ENCODE data around the gene TMEM42. TPM values are rescaled to one million over a fixed set of nuclear protein-coding genes. Genes with fewer than 3 reads are reported as not detected.
"Not testable (repeated sequence)": the region's sequence is repeated elsewhere in the genome, so short reads cannot be mapped to it uniquely, and the experiment has no call there.

Gene TMEM42
- total and polyA plus RNA-seq, 2 experiments from 2014 or later: 7.4 to 13.3 TPM

DNA sequence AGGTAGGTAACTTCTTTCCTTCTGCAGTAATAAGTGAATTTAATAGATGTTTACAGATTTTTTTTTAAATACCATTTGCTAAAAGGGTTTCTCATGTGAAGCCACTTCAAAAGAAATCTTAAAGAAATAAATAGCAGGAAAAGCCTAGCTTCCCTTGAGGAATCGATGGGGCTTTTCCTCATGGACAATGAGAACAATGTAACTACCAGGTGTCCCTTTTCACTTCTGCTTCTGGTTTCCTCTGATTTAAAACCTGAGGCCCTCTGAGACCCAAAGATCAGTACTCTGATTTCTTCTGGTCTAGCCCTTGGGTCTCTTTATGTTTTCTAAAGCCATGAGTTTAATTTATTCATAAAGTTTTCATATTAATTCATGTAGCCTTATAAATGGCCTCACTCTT is 13.1 kb upstream of the TMEM42 start:
- H3K4me1 Mint-ChIP-seq: no peaks in the 10 kb centered on the region
- H3K4me3 Mint-ChIP-seq: no peak overlapping the region
- TF ChIP-seq ZNF331 (CRISPR knock-in tag; IDR thresholded peaks at IDR 0.05; ENCODE audit: low read depth): no peak
- TF ChIP-seq, protein P1, sequence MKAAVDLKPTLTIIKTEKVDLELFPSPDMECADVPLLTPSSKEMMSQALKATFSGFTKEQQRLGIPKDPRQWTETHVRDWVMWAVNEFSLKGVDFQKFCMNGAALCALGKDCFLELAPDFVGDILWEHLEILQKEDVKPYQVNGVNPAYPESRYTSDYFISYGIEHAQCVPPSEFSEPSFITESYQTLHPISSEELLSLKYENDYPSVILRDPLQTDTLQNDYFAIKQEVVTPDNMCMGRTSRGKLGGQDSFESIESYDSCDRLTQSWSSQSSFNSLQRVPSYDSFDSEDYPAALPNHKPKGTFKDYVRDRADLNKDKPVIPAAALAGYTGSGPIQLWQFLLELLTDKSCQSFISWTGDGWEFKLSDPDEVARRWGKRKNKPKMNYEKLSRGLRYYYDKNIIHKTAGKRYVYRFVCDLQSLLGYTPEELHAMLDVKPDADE (IDR thresholded peaks at IDR 0.05): no peak
- no peak for TF ChIP-seq NANOG (IDR thresholded peaks at IDR 0.05; ENCODE audit: borderline replicate concordance)
- Histone ChIP-seq H3K4me1 (ENCODE audit: insufficient read depth) (no peaks in the 10 kb centered on the region), H3K27ac (ENCODE audit: low read depth) (no peak overlapping the region), H3K36me3 (ENCODE audit: insufficient read depth) (peaks cover 34% of the 10 kb centered on the region), H3F3A (replicated peaks; ENCODE audit: low read depth) (no peaks in the 10 kb centered on the region), H3K4me2 (no peak overlapping the region), H3K79me2 (replicated peaks; ENCODE audit: insufficient read depth) (no peaks in the 10 kb centered on the region), H4K20me1 (replicated peaks; ENCODE audit: insufficient read depth) (no peaks in the 10 kb centered on the region), H3K9me2 (ENCODE audit: insufficient read depth) (no peaks in the 10 kb centered on the region), H3K4me3 (no peak overlapping the region), H3K27me3 (ENCODE audit: insufficient read depth) (no peaks in the 10 kb centered on the region), H2AFZ (no peak overlapping the region)
- DNase-seq (ENCODE audit: low spot score) (no peak), ATAC-seq (no peak)
- H3K27ac Mint-ChIP-seq: no peak overlapping the region
- peaks cover 47% of the 10 kb centered on the region for H3K36me3 Mint-ChIP-seq (ENCODE audit: low read depth)
- H3K27me3 Mint-ChIP-seq (ENCODE audit: insufficient read depth, low read depth, poor library complexity): no peaks in the 10 kb centered on the region
- H3K9me3 Mint-ChIP-seq: no peaks in the 10 kb centered on the region

- H3K79me2 ChIP-seq (replicated peaks; ENCODE audit: insufficient read depth); H3K9me3 Mint-ChIP-seq; H4K20me1 ChIP-seq (replicated peaks; ENCODE audit: insufficient read depth); H3K4me3 ChIP-seq; ATAC-seq; H2AFZ ChIP-seq; H3K4me2 ChIP-seq; H3K4me1 Mint-ChIP-seq; H3K9me2 ChIP-seq (ENCODE audit: insufficient read depth); H3F3A ChIP-seq (replicated peaks; ENCODE audit: low read depth); DNase-seq (ENCODE audit: low spot score); H3K27me3 ChIP-seq (ENCODE audit: insufficient read depth); H3K4me1 ChIP-seq (ENCODE audit: insufficient read depth); H3K27ac Mint-ChIP-seq; H3K4me3 Mint-ChIP-seq; H3K27ac ChIP-seq (ENCODE audit: low read depth); H3K27me3 Mint-ChIP-seq (ENCODE audit: insufficient read depth, low read depth, poor library complexity): not testable (repeated sequence)
- H3K36me3 ChIP-seq (ENCODE audit: insufficient read depth): peaks cover 16% of the 10 kb centered on the region
- peaks cover 26% of the 10 kb centered on the region; the same call in 2 of the 3 replicates for H3K36me3 Mint-ChIP-seq (ENCODE audit: low read depth)
Observed at GRCh38 chr3:44856663-44857062, 5.0 kb upstream of the TMEM42 start.

- no peaks in the 10 kb centered on the region for H3K27me3 ChIP-seq (ENCODE audit: insufficient read depth)
- H3K79me2 ChIP-seq (replicated peaks; ENCODE audit: insufficient read depth): no peaks in the 10 kb centered on the region
- H3K36me3 Mint-ChIP-seq (ENCODE audit: low read depth): peaks cover 8% of the 10 kb centered on the region; the same call in 2 of the 3 replicates
- no peak overlapping the region for H3K4me3 Mint-ChIP-seq
- TF ChIP-seq, protein P2, sequence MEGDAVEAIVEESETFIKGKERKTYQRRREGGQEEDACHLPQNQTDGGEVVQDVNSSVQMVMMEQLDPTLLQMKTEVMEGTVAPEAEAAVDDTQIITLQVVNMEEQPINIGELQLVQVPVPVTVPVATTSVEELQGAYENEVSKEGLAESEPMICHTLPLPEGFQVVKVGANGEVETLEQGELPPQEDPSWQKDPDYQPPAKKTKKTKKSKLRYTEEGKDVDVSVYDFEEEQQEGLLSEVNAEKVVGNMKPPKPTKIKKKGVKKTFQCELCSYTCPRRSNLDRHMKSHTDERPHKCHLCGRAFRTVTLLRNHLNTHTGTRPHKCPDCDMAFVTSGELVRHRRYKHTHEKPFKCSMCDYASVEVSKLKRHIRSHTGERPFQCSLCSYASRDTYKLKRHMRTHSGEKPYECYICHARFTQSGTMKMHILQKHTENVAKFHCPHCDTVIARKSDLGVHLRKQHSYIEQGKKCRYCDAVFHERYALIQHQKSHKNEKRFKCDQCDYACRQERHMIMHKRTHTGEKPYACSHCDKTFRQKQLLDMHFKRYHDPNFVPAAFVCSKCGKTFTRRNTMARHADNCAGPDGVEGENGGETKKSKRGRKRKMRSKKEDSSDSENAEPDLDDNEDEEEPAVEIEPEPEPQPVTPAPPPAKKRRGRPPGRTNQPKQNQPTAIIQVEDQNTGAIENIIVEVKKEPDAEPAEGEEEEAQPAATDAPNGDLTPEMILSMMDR (conservative IDR thresholded peaks at IDR 0.05; ENCODE audit: low read depth in 2 of 2): no peak
- no peak for TF ChIP-seq REST (IDR thresholded peaks at IDR 0.05; ENCODE audit: unreplicated experiment)
- TF ChIP-seq, protein P1 (IDR thresholded peaks at IDR 0.05): no peak
- TF ChIP-seq NANOG (IDR thresholded peaks at IDR 0.05; ENCODE audit: borderline replicate concordance): no peak
- TF ChIP-seq EZH2 (IDR thresholded peaks at IDR 0.05; ENCODE audit: low read depth, unreplicated experiment): no peak
- no peak for TF ChIP-seq STAT1 (IDR thresholded peaks at IDR 0.05; ENCODE audit: unreplicated experiment)
- TF ChIP-seq ZNF114 (CRISPR knock-in tag; IDR thresholded peaks at IDR 0.05): no peak
- no peak for TF ChIP-seq POLR2AphosphoS5 (IDR thresholded peaks at IDR 0.05; ENCODE audit: low read depth)
- TF ChIP-seq ZNF331 (CRISPR knock-in tag; IDR thresholded peaks at IDR 0.05; ENCODE audit: low read depth): no peak
- H3K9me2 ChIP-seq (ENCODE audit: insufficient read depth): no peaks in the 10 kb centered on the region
- no peaks in the 10 kb centered on the region for H4K20me1 ChIP-seq (replicated peaks; ENCODE audit: insufficient read depth)
- H3K4me1 ChIP-seq (ENCODE audit: insufficient read depth): peaks cover 8% of the 10 kb centered on the region; the same call in 1 of the 2 replicates
- peaks cover 11% of the 10 kb centered on the region for H3K27me3 Mint-ChIP-seq (ENCODE audit: insufficient read depth, low read depth, poor library complexity)
- no peak overlapping the region for H2AFZ ChIP-seq
- no peaks in the 10 kb centered on the region for H3K9me3 Mint-ChIP-seq
- no peak overlapping the region for H3K4me2 ChIP-seq
- H3K27ac ChIP-seq (ENCODE audit: low read depth): no peak overlapping the region
- no peak for DNase-seq (ENCODE audit: low spot score)
- no peak overlapping the region for H3K4me3 ChIP-seq
- no peak for ATAC-seq
- H3K36me3 ChIP-seq (ENCODE audit: insufficient read depth): no peaks in the 10 kb centered on the region
- H3K27ac Mint-ChIP-seq: no peak overlapping the region
- H3K4me1 Mint-ChIP-seq: peaks cover 6% of the 10 kb centered on the region; the same call in 2 of the 3 replicates
- peaks cover 7% of the 10 kb centered on the region; the same call in 1 of the 2 replicates for H3F3A ChIP-seq (replicated peaks; ENCODE audit: low read depth)
Observed at GRCh38 chr3:44860117-44860516, 1.6 kb upstream of the TMEM42 start.

Data from GM23338 (cell line).